Ascending aorta (tissue), 2 donors: Measurements from ENCODE around the gene USP17L10. TPM values are rescaled to one million over a fixed set of nuclear protein-coding genes. Genes with fewer than 3 reads are reported as not detected.
"Not testable (repeated sequence)": the region's sequence is repeated elsewhere in the genome, so short reads cannot be mapped to it uniquely, and the experiment has no call there.

Experiments used
- DNase-seq, 2 donors: peaks; one replicate each; pipeline ENCODE4 v3.0.0-alpha.2; 2019; ENCODE audit warnings: low spot score in 2 of 2
- H3K27ac ChIP-seq, 2 donors: fragments of 200-600 bp; sonication (generic); one replicate each; pipeline ENCODE4 v1.5.1; 2016 to 2017; ENCODE audit warnings: mild to moderate bottlenecking in 1 of 2
- H3K27me3 ChIP-seq: fragments of 200-600 bp; sonication (generic); one replicate; pipeline ENCODE4 v1.5.1; 2017
- H3K36me3 ChIP-seq, 2 donors: fragments of 200-600 bp; sonication (generic); one replicate each; pipeline ENCODE4 v1.5.1; 2016
- H3K4me1 ChIP-seq, 2 donors: fragments of 200-600 bp; sonication (generic); one replicate each; pipeline ENCODE4 v1.5.1; 2016 to 2017; ENCODE audit warnings: mild to moderate bottlenecking in 1 of 2
- H3K4me3 ChIP-seq, 2 donors: fragments of 200-600 bp; sonication (generic); one replicate each; pipeline ENCODE4 v1.5.1; 2016 to 2017; ENCODE audit warnings: mild to moderate bottlenecking in 1 of 2
- H3K9me3 ChIP-seq, 2 donors: fragments of 200-600 bp; sonication (generic); one replicate each; pipeline ENCODE4 v1.5.1; 2016
- intact Hi-C: fragments of 100-400 bp; cut with DNase I; formaldehyde crosslinking; loops from one replicate; pipeline ENCODE4 v1.15.1; 2023
- total RNA-seq: library from RNA; depleted of rRNA; stranded (reverse); fragments of >200 nt; gene quantifications from one replicate; pipeline ENCODE4 v1.1.0, GENCODE V29; 2016

Gene USP17L10, protein sequence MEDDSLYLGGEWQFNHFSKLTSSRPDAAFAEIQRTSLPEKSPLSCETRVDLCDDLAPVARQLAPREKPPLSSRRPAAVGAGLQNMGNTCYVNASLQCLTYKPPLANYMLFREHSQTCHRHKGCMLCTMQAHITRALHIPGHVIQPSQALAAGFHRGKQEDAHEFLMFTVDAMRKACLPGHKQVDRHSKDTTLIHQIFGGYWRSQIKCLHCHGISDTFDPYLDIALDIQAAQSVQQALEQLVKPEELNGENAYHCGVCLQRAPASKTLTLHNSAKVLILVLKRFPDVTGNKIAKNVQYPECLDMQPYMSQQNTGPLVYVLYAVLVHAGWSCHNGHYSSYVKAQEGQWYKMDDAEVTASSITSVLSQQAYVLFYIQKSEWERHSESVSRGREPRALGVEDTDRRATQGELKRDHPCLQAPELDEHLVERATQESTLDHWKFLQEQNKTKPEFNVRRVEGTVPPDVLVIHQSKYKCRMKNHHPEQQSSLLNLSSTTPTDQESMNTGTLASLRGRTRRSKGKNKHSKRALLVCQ
- total RNA-seq = not detected

DNA sequence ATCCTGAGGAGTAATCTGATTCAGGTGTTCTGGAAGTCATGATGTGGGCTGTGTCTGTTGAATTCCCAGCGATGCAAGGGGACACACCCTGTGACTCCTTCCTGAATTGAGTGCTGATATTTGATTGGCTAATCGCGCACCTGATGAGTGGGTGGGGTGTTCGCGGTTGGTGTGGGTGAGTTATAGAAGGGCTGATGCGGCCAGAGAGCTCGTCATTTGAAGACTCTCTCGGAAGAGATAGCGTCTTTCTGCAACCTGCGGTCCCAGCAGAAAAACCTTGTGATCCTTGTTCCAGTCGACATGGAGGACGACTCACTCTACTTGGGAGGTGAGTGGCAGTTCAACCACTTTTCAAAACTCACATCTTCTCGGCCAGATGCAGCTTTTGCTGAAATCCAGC lies at the start of gene USP17L10:
USP17L10 (plus strand) TSS at position 301 of the 400 bp plus-strand sequence; CDS start at position 301, 0 bp downstream.
- H3K27ac ChIP-seq, DNase-seq, H3K4me3 ChIP-seq, H3K27me3 ChIP-seq, H3K36me3 ChIP-seq, H3K4me1 ChIP-seq, intact Hi-C loops, H3K9me3 ChIP-seq: not testable (repeated sequence)

DNA sequence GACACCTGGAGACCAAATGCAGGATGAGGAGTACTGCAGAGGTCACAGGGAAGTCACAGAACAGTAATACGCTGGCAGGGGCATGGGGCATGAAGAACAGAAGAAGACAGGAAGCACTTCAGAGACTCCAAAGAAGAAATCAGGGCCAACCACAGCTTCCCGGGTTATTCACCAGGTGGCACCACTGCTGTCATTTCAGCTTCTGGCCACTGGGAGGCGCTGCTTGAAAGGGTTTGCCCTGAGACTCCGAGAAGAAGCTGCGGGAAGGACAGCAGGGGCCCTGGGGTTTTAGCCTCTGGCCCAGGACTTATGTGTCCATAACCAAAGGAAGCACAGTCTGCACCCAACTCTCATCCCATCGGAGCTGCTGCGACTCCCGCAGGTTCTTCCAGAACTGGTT lies 44.5 kb upstream of the USP17L10 start:
- H3K36me3 ChIP-seq, H3K27me3 ChIP-seq, H3K4me1 ChIP-seq, H3K9me3 ChIP-seq, H3K27ac ChIP-seq, intact Hi-C loops, DNase-seq, H3K4me3 ChIP-seq: not testable (repeated sequence)

DNA sequence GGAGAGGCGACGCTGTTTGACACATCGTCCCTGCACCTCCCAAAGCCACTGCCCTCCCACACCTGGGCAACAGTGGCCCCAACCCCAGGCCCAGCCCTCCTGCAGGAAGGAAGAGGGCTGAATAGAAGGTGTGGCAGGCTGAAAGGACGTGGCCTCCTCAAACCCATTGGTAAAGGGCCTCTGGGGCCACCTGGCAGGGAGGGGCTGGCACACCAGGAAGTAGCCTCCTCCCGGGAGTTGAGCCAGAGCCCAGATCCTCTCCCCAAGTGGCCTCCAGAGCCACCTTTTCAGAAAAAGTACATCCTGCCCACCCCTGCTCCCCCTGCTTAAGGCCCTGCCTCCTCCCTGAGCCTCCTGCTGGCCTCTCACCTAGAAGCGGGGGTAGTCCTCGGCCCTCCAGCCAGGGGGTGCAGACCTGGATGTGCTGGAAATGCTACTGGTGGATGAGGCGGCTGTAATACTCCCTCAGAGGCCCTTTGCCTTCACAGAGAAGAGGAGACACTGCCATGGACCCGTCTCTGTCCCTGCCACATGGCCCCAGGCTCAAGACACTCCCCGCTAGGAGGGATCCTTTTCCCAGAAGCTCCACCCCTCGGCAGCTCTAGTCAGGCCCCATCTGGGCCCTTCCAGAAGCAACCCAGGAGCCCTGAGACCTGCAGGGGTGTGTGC lies 40.5 kb upstream of the USP17L10 start, which contains the start of gene FAM90A26:
FAM90A26 (plus strand) TSS at position 619 of the 669 bp plus-strand sequence. CDS start 2,764 bp downstream, outside the sequence.
- H3K27me3 ChIP-seq, DNase-seq, H3K4me1 ChIP-seq, H3K27ac ChIP-seq, H3K36me3 ChIP-seq, H3K9me3 ChIP-seq, H3K4me3 ChIP-seq, intact Hi-C loops: not testable (repeated sequence)

DNA sequence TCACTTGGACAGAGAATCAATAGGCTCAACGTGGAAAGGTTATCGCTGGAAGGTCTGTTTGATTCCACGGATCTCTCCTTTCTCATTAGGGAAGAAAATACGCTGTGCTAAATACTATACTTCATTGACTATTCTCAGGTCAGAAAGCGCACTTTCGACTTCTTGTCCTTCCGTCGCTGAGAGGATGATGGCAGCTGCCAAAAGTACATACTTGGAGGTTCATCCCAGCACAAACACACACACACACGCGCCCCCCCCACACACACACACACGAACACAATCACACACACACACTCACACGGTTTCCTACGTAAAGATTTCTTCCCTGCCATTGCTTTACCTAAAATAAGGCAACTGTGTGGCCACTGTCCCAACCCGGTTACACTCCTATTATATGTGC lies 4.2 kb downstream of the USP17L10 start:
- H3K27me3 ChIP-seq, H3K4me3 ChIP-seq, H3K9me3 ChIP-seq, intact Hi-C loops, H3K27ac ChIP-seq, H3K4me1 ChIP-seq, H3K36me3 ChIP-seq: not testable (repeated sequence)
- DNase-seq = peak; percentile 3 to 21

DNA sequence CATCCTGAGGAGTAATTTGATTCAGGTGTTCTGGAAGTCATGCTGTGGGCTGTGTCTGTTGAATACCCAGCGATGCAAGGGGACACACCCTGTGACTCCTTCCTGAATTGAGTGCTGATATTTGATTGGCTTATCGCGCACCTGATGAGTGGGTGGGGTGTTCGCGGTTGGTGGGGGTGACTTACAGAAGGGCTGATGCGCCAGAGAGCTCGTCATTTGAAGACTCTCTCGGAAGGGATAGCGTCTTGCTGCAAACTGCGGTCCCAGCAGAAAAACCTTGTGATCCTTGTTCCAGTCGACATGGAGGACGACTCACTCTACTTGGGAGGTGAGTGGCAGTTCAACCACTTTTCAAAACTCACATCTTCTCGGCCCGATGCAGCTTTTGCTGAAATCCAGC lies 4.6 kb downstream of the USP17L10 start, which contains the start of gene USP17L11:
USP17L11 (plus strand) TSS at position 301 of the 400 bp plus-strand sequence; CDS start at position 301, 0 bp downstream.
- H3K27me3 ChIP-seq, H3K36me3 ChIP-seq, H3K9me3 ChIP-seq, H3K4me1 ChIP-seq, DNase-seq, H3K4me3 ChIP-seq, intact Hi-C loops, H3K27ac ChIP-seq: not testable (repeated sequence)

DNA sequence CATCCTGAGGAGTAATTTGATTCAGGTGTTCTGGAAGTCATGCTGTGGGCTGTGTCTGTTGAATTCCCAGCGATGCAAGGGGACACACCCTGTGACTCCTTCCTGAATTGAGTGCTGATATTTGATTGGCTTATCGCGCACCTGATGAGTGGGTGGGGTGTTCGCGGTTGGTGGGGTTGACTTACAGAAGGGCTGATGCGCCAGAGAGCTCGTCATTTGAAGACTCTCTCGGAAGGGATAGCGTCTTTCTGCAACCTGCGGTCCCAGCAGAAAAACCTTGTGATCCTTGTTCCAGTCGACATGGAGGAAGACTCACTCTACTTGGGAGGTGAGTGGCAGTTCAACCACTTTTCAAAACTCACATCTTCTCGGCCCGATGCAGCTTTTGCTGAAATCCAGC lies 9.4 kb downstream of the USP17L10 start, which contains the start of gene USP17L12:
USP17L12 (plus strand) TSS at position 301 of the 400 bp plus-strand sequence; CDS start at position 301, 0 bp downstream.
- H3K9me3 ChIP-seq, H3K4me1 ChIP-seq, H3K36me3 ChIP-seq, DNase-seq, H3K4me3 ChIP-seq, intact Hi-C loops, H3K27ac ChIP-seq, H3K27me3 ChIP-seq: not testable (repeated sequence)

DNA sequence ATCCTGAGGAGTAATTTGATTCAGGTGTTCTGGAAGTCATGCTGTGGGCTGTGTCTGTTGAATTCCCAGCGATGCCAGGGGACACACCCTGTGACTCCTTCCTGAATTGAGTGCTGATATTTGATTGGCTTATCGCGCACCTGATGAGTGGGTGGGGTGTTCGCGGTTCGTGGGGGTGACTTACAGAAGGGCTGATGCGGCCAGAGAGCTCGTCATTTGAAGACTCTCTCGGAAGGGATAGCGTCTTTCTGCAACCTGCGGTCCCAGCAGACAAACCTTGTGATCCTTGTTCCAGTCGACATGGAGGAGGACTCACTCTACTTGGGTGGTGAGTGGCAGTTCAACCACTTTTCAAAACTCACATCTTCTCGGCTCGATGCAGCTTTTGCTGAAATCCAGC lies 14.1 kb downstream of the USP17L10 start, which contains the start of gene USP17L13:
USP17L13 (plus strand) TSS at position 301 of the 400 bp plus-strand sequence; CDS start at position 301, 0 bp downstream.
- DNase-seq, H3K36me3 ChIP-seq, intact Hi-C loops, H3K4me1 ChIP-seq, H3K9me3 ChIP-seq, H3K4me3 ChIP-seq, H3K27me3 ChIP-seq, H3K27ac ChIP-seq: not testable (repeated sequence)

DNA sequence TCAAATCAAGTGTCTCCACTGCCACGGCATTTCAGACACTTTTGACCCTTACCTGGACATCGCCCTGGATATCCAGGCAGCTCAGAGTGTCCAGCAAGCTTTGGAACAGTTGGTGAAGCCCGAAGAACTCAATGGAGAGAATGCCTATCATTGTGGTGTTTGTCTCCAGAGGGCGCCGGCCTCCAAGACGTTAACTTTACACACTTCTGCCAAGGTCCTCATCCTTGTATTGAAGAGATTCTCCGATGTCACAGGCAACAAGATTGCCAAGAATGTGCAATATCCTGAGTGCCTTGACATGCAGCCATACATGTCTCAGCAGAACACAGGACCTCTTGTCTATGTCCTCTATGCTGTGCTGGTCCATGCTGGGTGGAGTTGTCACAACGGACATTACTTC lies 19.8 kb downstream of the USP17L10 start:
- H3K4me3 ChIP-seq, H3K27me3 ChIP-seq, intact Hi-C loops, H3K36me3 ChIP-seq, H3K4me1 ChIP-seq, H3K9me3 ChIP-seq, H3K27ac ChIP-seq: not testable (repeated sequence)
- peak in 1 of 2 donors; percentile 39 for DNase-seq

DNA sequence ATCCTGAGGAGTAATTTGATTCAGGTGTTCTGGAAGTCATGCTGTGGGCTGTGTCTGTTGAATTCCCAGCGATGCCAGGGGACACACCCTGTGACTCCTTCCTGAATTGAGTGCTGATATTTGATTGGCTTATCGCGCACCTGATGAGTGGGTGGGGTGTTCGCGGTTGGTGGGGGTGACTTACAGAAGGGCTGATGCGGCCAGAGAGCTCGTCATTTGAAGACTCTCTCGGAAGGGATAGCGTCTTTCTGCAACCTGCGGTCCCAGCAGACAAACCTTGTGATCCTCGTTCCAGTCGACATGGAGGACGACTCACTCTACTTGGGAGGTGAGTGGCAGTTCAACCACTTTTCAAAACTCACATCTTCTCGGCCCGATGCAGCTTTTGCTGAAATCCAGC lies 23.6 kb downstream of the USP17L10 start, which contains the start of gene USP17L15:
USP17L15 (plus strand) TSS at position 301 of the 400 bp plus-strand sequence; CDS start at position 301, 0 bp downstream.
- H3K4me1 ChIP-seq, DNase-seq, H3K36me3 ChIP-seq, intact Hi-C loops, H3K27ac ChIP-seq, H3K4me3 ChIP-seq, H3K27me3 ChIP-seq, H3K9me3 ChIP-seq: not testable (repeated sequence)

DNA sequence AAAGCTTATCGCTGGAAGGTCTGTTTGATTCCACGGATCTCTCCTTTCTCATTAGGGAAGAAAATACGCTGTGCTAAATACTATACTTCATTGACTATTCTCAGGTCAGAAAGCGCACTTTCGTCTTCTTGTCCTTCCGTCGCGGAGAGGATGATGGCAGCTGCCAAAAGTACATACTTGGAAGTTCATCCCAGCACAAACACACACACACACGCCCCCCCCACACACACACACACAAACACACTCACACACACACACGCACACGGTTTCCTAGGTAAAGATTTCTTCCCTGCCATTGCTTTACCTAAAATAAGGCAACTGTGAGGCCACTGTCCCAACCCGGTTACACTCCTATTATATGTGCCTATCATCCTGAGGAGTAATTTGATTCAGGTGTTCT lies 28.0 kb downstream of the USP17L10 start:
- H3K36me3 ChIP-seq, H3K9me3 ChIP-seq, H3K4me1 ChIP-seq, H3K27me3 ChIP-seq, intact Hi-C loops, H3K27ac ChIP-seq, H3K4me3 ChIP-seq: not testable (repeated sequence)
- peak in 1 of 2 donors; percentile 38 for DNase-seq

DNA sequence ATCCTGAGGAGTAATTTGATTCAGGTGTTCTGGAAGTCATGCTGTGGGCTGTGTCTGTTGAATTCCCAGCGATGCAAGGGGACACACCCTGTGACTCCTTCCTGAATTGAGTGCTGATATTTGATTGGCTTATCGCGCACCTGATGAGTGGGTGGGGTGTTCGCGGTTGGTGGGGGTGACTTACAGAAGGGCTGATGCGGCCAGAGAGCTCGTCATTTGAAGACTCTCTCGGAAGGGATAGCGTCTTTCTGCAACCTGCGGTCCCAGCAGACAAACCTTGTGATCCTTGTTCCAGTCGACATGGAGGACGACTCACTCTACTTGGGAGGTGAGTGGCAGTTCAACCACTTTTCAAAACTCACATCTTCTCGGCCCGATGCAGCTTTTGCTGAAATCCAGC lies 33.1 kb downstream of the USP17L10 start, which contains the start of gene USP17L17:
USP17L17 (plus strand) TSS at position 301 of the 400 bp plus-strand sequence; CDS start at position 301, 0 bp downstream.
- H3K27me3 ChIP-seq, DNase-seq, H3K36me3 ChIP-seq, H3K9me3 ChIP-seq, H3K27ac ChIP-seq, H3K4me1 ChIP-seq, H3K4me3 ChIP-seq, intact Hi-C loops: not testable (repeated sequence)

DNA sequence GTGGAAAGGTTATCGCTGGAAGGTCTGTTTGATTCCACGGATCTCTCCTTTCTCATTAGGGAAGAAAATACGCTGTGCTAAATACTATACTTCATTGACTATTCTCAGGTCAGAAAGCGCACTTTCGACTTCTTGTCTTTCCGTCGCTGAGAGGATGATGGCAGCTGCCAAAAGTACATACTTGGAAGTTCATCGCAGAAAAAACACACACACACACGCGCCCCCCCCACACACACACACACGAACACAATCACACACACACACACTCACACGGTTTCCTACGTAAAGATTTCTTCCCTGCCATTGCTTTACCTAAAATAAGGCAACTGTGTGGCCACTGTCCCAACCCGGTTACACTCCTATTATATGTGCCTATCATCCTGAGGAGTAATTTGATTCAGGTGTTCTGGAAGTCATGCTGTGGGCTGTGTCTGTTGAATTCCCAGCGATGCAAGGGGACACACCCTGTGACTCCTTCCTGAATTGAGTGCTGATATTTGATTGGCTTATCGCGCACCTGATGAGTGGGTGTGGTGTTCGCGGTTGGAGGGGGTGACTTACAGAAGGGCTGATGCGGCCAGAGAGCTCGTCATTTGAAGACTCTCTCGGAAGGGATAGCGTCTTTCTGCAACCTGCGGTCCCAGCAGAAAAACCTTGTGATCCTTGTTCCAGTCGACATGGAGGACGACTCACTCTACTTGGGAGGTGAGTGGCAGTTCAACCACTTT lies 37.7 kb downstream of the USP17L10 start, which contains the start of gene USP17L18:
USP17L18 (plus strand) TSS at position 678 of the 728 bp plus-strand sequence; CDS start at position 678, 0 bp downstream.
- H3K4me1 ChIP-seq, H3K36me3 ChIP-seq, intact Hi-C loops, H3K27ac ChIP-seq, H3K27me3 ChIP-seq, H3K4me3 ChIP-seq, H3K9me3 ChIP-seq: not testable (repeated sequence)
- peak; percentile 4 to 60 for DNase-seq

DNA sequence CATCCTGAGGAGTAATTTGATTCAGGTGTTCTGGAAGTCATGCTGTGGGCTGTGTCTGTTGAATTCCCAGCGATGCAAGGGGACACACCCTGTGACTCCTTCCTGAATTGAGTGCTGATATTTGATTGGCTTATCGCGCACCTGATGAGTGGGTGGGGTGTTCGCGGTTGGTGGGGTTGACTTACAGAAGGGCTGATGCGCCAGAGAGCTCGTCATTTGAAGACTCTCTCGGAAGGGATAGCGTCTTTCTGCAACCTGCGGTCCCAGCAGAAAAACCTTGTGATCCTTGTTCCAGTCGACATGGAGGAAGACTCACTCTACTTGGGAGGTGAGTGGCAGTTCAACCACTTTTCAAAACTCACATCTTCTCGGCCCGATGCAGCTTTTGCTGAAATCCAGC lies 42.6 kb downstream of the USP17L10 start, which contains the start of gene USP17L19:
USP17L19 (plus strand) TSS at position 301 of the 400 bp plus-strand sequence; CDS start at position 301, 0 bp downstream.
- H3K27me3 ChIP-seq, H3K4me3 ChIP-seq, H3K9me3 ChIP-seq, H3K27ac ChIP-seq, H3K4me1 ChIP-seq, intact Hi-C loops, H3K36me3 ChIP-seq, DNase-seq: not testable (repeated sequence)
